Hindlimb muscle (tissue), 1 donor: ENCODE results near the gene GFRA1. TPM values are rescaled to one million over a fixed set of nuclear protein-coding genes. Genes with fewer than 3 reads are reported as not detected.
"Not testable (repeated sequence)": the region's sequence is repeated elsewhere in the genome, so short reads cannot be mapped to it uniquely, and the experiment has no call there.

Experiments
- DNase-seq: peaks from one replicate; pipeline ENCODE4 v3.0.0-alpha.2; 2013
- polyA plus RNA-seq: library from polyadenylated mRNA; unstranded; fragments of 120-200 nt; gene quantifications from one replicate; pipeline ENCODE4 v1.2.1, GENCODE V29; 2013; ENCODE audit not compliant: insufficient read length

Gene GFRA1
- polyA plus RNA-seq, 1 donor = 33.4 TPM

DNA sequence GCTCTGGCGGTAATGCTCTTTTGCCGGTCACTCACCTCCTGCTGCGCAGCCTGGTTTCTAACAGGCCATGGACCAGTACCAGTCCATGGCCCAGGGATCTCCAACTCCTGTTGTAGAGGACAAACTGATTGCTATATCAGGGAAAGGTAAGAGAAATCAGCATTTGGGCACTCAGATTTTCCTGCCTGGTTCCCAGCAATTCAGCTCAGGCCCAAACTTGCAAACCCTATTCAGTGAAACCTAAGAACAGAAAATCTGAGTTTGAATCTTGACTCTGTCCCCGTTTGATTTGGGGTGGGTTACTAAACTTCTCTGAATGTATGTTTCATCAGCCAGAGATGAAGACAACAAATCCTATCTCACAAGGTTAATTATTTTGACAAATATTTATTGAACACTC is 77.4 kb downstream of the GFRA1 start:
- DNase-seq = no peak

DNA sequence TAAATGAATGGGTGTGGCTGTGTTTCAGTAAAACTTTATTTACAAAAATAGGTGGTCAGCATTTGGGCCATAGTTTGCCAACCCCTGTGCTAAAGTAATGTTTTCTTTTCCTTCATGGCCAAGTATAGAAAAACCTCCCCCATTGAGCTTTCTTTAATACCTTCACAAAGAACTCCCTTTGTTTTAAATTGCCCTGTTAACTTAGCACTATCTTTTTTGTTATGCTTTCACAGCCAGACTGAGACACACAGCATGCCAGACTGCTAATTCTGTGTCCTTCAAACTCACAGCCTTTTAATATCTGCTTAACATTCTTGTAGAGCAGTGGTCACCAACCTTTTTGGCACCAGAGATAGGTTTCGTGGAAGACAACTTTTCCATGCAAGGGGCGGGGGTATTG is 78.0 kb downstream of the GFRA1 start:
- no peak for DNase-seq

DNA sequence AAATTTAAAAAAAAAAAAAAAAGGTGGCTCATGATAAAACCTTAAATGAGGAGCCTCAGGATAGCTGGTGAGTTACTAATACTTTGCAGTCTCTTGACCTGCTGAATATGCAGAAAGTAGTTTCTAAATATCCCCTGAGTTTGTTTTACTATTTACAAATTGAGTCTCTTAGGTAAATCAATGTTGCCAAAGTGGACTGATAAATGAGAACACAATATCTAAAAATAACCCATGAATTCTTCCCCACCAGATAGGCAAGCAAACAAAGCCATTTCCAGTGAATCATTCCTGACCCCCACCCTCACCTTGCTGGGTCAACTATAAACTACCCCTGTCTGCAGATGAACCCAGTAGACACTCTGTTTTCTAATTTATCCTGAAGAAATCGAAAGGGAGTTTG is 78.9 kb downstream of the GFRA1 start:
- no peak for DNase-seq

DNA sequence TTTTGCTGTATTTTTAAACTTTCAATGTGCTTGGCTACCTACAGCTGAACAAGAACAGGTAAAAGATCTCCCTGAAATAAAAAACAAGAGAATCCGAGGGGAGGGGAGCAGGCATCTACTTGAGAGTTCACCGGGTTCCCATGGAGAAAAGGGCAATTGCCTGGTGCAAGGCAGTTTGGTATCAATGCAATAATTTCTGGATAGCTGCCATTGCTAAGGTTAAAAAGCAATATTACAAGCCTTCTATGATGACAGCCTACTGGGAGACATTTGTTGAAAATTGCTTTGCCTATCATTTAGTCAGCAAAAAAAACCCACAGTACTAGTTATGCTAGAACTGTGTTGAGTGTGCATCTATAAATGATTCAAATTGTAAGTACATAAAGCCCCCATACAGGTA is 82.1 kb downstream of the GFRA1 start:
- no peak for DNase-seq

DNA sequence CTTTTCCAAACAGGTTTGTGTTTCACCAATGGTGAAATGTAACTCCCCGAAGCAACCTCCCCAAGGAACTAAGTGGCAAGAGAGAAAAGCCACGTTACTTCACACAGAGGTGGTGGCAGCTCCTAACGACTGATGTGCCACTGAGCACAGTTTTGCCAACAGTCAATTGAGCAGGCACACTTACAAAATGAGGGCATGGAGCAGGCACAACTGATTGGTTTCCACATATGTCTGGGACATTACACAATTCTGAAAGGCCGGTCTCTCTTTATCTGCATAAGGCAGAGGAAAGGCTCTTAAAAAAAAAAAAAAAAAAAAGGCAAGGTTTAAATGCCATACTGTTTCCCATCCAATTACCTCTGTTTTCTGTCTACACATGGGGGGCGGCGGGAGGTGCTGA is 86.7 kb downstream of the GFRA1 start:
- no peak for DNase-seq

DNA sequence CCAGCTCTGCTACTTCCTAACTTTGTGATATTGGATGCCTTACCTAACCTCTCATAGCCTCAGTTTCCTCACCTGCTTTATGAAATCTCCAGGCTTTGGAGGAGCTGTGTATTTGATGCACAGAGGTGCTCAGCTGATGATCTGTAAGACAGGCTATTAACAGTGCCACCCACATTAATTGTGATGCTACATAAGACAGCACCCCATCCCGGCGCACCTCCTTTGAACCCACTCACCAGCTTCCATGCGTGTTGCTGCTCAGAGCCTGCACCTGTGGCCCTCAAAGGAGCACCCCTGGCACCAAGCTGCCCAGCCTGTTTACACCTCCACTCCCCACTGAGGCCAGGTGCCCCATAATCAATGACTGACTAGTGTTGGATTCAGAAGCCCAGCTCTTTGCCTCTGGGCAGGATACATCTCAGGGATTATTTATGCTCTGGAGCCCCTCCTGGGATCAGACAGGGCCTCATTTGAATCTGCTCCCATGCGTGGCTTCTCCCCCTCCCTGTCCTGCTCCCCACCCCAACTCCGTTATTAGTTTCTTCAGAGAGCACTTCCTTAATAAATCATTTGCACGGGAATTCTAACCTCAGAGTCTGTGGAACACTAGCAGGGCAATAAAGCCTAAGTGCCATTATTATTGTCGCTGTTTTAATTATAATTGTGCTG is 87.7 kb downstream of the GFRA1 start:
- DNase-seq = no peak

DNA sequence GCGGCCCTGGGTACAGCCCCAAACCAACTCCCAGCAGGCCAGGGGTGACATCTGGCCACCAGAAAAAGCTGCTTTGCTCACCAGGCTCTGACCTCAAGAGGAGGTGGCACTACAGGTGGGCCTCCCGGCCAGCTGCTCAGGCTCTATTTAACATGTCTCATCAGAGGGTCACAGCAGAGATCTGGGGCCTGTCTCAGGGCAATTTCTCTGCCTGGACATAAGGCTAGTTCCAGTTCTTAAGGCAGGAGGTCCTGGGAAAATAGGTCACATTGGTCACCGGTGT is 88.6 kb downstream of the GFRA1 start:
- DNase-seq = no peak

DNA sequence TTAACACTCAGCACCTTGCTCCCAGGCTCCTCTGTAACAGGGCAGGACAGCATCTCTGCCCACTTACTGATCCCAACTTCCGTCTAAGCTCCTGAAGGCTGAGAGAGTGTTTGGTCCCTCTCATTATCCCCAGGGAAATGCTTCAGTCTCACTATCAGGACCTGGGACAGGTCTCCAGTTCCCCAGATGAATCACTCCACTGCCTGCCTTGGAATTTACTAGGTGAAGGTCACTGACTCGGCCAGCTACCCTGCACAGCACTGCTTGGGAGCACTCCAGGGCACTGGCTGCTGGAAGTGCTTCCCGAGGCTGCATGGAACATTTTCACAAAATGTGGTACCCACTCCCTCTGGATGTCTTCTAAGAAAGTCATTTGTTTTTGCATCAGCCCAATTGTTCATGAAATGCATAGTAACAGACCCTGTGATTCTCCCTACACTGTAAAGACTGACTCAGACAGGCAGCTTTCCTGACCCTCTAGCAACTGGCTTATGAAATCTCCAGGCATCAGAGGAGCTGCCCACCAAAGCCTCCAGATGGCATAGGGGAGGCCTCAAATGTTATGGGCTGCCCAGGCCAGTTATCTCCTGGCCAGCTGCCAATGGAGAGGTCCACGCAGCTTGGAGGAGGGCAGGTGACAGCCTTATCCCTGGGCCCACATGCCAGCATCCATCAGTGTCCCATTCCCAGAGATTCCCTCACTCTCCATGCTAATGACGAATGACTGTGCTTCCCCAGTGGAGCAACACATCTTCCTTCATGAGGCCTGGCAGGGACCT is 89.1 kb downstream of the GFRA1 start:
- no peak for DNase-seq

DNA sequence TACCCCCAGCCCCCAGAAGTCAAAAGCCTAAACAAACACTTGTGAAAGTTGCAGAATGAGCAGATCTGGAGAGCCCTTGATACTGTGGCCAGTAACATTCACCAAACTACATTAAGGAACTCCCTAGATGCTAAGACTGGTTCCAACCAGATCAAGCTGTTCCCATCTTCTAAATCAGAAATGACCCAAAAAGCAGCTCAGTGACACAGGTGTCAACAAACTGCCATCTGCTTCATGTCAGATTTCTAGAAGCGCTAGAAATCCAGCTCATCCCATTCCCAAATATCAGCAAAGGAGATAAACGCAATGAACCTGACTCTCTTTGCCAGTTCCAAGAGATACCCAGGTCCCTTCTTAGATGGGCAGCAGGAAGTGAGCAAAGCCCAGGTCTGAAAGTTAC is 90.6 kb downstream of the GFRA1 start:
- DNase-seq = no peak

DNA sequence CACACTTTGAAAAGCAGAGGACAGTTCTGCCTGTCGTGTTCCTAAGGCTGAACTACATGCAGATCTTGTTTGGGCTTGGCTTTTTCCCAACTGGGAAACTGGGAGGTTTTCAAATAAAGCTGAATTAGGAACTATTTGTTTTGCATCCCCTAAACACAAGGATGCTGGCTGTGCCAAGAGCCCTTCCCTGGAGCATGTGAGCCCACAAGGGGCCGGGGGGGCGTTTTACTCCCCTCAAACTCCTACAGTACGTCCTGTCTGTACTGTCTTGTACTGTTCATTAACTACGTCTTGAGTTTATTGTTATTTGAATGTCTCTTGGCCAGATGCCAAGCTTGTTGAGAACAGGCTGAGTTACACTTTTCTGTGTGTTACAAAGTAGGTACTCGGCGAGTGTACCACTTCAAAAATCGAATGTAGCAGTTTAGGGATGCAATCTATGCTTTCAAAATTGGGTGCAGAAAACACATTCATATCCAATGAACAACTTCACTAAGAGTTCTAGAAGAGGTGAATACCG is 94.9 kb downstream of the GFRA1 start:
- DNase-seq = peak; percentile 22

DNA sequence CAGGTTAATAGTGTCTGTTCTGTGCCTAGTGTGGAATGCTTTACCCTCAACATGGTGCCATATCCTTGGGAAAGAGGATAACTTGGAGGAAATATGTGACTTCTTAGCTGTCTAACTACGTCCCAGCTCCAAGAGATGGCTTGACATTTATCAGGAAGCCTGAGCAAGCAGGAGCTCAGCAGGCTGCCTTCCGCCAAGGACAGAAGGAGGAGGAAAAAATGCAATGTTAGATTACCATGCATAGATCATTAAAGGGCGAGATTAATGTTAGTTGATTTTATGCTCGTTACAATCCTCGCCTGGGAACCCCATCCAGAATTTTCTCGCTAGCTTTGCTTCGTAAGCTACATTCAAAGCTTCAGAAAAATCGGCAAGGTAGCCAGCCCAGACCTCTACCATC is 97.8 kb downstream of the GFRA1 start:
- DNase-seq = no peak

DNA sequence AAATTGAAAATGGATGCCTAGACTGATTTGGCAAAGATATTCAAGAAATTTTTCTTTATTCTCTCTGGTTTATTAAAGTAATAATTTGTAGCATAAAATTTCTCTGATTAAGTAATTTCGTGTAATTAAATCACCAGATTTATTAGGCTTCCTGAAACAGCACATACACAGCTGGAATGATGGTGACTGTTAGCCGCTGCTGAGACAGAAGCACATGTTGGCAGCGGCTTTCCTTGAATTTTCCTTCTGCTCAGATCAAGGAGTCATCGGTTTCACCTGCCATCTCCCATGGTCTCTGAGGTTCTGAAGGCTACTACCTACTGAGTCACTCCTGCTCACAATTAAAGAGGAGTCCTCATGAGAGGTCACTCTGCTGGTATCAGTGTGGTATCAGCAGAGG is 101.5 kb downstream of the GFRA1 start:
- DNase-seq = no peak

DNA sequence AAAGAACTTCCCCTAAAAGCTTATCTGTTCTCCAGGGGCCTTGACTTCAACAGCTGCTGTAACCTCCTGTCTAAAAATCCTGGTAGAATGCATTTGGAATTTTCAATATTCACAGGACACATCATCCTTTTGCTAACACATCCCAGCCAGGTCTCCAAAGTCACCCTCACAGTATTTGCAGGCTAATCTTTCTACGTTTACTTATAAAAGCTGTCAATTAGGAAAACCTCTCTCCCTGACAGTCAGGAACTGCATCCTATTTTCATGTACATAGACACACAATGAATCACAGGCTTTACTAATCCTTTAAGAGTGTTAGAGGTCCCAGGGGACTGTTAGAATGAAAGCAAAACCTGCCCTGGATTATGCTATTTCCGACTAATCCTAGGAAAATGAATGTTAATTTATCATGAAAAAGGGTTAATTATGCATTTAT is 102.2 kb downstream of the GFRA1 start:
- DNase-seq = no peak

DNA sequence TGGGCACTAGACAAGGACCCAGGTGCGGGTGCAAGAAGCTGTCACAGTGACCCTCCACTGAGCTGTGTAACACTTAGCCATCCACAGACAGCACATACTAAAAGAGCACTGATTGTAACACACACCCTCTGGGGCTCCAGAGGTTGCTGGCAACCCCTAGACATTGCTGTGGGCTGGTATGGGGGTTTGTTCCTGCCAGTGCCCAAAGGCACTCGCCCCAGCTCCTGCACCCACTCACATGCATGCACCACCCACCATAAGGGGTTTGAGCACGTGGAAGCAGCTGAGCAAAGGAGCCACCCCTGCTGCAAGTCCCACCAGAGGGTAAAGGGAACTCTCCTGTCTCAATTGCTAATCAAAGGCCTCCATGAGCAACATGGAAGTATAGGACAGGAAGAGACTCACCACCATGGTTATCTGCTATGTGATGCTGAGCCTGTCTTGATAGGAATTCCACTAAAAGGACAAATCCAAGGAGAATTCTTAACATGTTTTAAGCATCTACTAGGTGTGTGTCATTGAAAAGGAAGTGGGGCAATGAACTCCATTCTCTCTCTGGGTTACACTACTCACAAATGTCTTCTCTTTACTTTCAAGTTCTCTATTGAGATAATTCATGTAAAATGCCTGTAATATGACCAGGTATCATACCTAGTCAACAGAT is 103.1 kb downstream of the GFRA1 start:
- DNase-seq = no peak

DNA sequence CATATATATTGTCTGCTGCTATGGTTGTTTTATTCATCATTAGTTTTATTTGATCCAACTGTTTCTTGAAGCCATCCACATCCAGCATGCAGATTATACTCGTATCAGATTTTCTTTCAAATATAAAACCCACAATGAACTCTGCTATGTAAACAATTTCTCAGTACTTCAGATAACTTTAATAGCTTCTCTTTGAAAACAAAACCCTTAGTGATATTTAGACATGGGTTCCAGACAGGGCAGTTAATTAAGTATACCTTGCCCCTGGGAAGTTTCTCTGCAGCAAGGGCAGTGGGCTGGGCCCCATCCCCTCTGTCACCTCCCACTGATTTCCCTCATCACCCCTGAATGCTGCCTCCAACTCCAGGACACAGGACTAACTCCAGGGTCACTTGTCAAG is 104.3 kb downstream of the GFRA1 start:
- DNase-seq = no peak

DNA sequence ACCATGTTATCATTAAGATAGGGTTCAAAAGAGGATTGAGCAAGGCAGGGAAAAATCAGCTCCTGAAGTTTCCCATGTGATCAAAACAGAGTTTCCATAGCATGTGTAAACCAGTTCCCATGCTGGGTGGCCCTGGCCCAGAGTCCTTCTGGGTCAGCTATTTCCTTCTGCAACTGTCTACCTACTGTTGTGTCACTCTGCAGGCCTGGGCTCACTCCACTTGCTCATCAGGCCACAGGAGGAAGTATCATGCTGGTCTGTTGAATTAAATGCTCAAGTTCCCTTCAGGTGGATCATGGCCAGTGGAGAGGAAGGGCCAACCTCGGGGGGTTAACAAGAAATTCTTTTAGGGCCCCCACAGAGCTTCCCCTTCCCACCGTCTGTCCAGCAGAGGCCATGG is 104.7 kb downstream of the GFRA1 start:
- no peak for DNase-seq

DNA sequence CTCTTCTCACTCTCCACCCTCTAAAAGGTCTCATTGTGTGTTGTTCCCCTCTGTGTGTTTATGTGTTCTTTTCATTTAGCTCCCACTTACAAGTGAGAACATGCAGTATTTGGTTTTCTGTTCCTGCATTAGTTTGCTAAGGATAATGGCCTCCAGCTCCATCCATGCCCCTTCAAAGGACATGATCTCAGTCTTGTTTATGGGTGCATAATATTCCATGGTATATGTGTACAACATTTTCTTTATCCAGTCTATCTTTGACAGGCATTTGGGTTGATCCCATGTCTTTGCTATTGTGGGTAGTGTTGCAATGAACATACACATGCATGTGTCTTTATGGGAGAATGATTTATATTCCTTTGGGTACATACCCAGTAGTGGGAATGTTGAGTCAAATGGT is 107.1 kb downstream of the GFRA1 start:
- DNase-seq = not testable (repeated sequence)

DNA sequence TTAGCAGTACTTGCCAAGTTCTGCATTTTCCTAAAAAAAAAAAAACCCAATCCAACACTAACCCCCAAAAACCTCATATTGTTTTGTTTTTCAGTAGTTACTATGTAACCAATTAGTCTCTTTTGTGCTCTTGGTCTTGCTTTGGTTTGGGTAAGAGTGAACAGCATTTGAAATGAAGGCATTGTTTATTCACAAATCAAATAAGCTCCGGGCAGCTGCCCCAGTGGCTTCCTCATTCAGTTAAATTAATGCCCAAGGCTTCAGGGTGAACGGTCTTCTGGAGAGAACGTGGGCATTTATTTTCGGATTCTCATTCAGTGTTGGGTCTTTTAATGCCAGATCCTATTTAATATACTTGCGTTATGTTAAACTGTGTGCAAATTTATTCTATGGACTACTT is 108.7 kb downstream of the GFRA1 start:
- DNase-seq = no peak

DNA sequence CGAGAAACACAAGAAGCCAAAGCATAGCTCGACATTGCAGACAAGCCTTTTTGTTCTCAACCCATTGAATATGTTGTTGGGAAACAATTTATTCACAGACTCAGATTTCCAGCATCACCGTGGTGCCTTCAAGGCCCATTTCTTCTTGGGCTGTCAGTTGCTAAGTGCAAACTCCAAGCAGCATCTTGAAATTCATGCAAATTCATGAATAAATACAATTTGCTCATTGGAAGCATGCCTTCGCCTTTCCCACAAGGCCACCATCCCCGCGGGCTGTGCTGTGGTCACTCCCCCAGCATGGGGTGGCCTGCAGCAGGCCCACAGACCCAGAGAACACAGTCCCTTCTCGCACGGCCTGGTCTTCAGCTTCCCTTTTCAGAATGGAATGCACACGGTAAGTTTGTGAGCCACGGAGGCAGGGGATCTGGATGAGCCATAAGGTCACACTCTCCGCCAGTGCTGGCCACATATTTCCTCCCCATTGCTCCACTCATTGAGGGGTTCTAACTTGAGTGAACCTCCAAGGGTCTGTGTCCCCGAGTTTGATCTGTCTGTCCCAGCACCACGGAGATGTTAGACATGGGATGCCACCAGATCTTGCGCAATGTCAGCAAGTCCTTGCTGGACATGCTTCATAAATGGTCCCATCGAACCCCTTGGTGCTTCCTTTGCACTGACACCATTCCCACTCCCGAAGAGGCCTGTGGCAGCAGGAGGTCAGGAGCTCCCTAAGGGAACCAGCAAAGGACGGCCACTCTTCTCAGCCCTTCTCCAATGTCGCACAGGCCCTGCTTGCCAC is 109.5 kb downstream of the GFRA1 start:
- DNase-seq = no peak

DNA sequence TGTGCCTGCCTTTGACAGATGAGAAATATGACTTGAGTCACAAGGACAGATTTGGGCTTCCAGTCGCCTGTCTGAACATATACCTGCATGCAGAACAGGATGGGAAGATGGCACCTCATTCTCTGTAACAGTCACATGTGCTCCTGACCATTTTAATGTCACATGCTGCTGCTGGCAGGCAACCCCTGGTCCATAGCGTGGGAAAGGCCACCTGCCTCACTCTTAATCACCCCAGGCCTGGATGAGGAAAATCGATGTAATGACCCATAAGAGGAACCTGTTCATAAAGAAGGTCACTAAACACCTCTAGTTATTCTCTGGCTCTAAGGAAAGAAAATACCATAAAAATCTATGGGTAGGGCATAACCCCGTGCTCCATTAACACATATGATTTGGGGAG is 110.2 kb downstream of the GFRA1 start:
- no peak for DNase-seq

DNA sequence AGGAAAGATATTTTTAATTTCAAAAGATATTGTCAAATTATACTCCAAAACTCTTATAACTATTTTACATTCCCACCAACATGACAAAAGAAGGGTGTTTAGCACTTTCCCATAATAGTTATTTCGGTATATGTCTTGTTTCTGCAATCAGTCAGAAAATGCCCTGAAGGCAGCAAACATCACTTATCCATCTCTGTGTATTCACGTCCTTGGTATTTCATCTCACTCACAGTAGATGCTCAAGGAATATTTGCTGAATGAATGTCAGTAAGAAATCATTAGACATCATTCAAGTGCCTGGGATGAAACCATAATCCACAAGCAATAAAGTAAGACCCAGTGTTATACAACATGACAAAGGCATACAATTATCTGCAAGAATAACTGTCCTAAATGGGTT is 112.7 kb downstream of the GFRA1 start:
- DNase-seq = no peak

DNA sequence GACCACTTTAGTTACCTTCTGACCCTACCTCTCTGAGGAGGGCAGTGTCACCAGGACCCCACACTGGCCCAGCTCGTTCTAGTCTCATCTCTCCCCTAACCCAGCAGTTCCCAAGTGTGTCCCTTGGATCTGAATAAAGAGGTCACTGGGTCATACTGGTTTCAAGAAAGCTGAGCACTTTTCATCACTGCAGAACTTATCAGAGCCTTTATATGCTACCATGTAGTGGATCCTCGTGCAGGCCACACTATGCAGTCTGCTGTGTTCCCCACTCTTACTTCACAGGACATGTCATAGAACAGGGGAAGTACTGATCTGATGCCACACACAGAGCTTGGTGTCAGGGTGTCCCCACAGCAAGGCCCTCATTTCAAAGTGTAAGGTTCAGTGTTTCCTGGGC is 113.8 kb downstream of the GFRA1 start:
- no peak for DNase-seq

DNA sequence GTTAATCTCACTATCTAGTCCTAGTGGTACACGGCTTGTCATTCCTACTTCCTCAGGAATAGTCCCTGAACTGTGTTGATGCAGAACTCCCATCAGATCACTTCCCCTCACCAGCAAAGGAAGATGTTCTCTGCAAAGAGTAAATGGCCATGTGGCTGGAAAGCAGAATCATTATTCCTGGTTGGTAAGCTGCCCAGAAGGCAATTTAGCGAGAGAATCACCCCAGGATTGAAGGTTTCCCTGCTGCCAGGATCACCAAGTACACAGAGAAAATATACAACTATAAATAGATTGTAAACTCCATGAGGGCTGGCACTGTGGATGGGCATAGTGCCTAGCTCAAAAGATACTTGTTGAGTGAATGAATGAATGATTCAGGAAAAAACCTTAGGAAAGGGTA is 115.0 kb downstream of the GFRA1 start:
- DNase-seq = no peak
